Bronchial epithelial cell (primary cell): ENCODE measurements around the gene NOTCH1. TPM values are rescaled to one million over a fixed set of nuclear protein-coding genes. Genes with fewer than 3 reads are reported as not detected.

ENCODE experiments used
- DNase-seq: peaks from one replicate; pipeline ENCODE4 v3.0.0-alpha.2; 2010; ENCODE audit warnings: low read depth
- FAIRE-seq: peaks from 2 replicates; lab custom pipeline; 2011; peaks lifted over from hg19 to GRCh38; lab: Jason Lieb, UNC
- H3K27me3 ChIP-seq: 2 replicates; pipeline ENCODE4 v1.5.1; 2011; ENCODE audit warnings: low read length; ENCODE audit not compliant: control insufficient read depth, insufficient read depth
- H3K36me3 ChIP-seq: 2 replicates; pipeline ENCODE4 v1.5.1; 2011; ENCODE audit warnings: low read length; ENCODE audit not compliant: control insufficient read depth, insufficient read depth
- H3K4me3 ChIP-seq: 2 replicates; pipeline ENCODE4 v1.5.1; 2011; ENCODE audit warnings: mild to moderate bottlenecking, low read depth, low read length, control low read depth
- total RNA-seq: library from RNA; depleted of rRNA; stranded (reverse); fragments of >200 nt; gene quantifications from 2 replicates; pipeline ENCODE4 v1.2.1, GENCODE V29; 2014
- TF ChIP-seq, protein P1 (sequence below): IDR thresholded peaks from 2 replicates; pipeline ENCODE4 v1.5.1; 2011; ENCODE audit warnings: mild to moderate bottlenecking, moderate library complexity, low read length, control low read depth, inconsistent platforms; ENCODE audit not compliant: insufficient read depth, severe bottlenecking

NOTCH1 gene
- total RNA-seq, 1 donor from 2014 or later = 70.0 TPM

DNA sequence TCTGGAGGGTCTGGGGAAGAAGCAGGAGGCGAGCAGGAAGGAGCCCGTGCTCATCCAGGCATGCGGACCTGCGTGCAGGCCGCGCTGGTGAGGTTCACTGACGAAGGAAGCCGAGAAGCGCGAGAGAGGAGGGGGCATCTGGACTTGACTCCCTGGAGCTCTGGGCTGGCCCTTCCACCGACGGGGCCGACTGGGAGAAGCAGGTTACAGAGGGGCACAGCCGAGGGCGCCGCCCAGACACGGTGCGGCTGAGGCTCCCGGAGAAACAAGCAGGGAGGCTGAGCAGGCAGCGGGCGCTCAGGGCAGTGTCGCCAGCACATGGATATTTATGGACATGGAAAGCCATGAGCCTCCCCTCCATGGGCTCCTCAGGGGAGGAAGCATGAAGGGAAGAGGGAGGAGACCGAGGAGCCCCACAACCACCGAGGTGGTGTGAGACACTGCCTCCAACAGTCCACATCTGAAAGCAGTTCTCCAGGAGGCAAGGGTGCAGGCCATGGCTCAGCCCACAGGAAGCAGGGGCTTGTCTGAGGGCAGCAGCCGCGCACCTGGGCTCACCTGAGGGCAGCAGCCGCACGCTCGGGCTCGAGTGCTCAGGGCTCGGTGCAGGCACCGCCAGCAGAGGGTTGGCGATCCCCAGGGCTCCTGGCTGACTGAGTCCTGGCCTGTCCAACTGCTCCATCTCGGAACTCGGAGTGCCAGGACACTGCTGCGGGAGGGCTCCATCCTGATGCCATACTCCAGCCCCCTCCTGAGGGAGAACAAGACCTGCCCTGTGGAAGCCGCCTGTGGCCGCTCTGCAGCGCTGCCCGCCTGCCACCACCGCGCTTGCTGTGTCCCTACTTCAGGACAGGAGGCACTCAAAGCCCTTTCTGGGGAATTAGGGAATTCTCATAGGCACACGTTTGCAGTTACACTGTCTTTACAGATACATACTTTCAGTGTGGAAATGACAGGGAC lies 90.5 kb downstream of the NOTCH1 start:
- Histone ChIP-seq H3K27me3 (no peaks in the 10 kb centered on the region), H3K4me3 (no peak overlapping the region), H3K36me3 (peaks cover 55% of the 10 kb centered on the region)
- DNase-seq (no peak), FAIRE-seq (no peak)
- TF ChIP-seq, protein P1, sequence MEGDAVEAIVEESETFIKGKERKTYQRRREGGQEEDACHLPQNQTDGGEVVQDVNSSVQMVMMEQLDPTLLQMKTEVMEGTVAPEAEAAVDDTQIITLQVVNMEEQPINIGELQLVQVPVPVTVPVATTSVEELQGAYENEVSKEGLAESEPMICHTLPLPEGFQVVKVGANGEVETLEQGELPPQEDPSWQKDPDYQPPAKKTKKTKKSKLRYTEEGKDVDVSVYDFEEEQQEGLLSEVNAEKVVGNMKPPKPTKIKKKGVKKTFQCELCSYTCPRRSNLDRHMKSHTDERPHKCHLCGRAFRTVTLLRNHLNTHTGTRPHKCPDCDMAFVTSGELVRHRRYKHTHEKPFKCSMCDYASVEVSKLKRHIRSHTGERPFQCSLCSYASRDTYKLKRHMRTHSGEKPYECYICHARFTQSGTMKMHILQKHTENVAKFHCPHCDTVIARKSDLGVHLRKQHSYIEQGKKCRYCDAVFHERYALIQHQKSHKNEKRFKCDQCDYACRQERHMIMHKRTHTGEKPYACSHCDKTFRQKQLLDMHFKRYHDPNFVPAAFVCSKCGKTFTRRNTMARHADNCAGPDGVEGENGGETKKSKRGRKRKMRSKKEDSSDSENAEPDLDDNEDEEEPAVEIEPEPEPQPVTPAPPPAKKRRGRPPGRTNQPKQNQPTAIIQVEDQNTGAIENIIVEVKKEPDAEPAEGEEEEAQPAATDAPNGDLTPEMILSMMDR = no peak

DNA sequence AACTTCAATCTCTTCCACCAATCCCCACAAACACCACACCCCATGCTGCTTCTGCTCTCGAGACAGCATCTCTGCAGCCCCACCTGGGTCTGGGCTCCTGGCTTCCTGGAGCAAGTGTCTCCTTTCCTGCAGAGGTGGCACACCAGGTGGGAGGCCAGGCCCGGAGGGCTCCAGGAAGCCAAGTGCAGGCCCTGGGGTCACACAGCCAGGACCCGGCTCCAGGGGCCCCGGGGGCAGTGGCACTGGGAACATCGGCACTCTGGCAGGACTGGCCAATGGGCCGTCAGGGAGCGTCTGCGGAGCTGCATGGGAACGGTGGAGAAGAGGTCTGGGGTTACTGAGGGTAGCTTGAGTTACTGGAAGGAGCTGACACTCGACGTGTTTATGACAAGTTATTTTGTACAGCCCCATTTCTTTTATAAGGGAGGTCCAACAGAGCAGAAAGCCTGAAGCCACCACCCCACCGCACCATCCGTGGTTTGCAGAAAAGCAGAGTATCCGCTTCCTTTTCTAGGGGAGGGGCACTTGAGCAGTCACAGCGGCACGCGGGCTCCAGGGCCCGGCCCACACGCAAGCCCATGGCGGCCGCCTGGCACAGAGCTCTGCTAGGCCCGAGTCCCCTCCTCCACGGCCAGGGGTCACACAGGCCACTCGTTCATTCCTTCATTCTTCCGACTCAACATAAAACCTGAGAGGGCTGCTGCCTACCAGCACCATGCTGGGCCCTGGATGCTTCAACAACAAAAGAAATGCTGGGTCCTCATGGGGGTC lies 91.6 kb downstream of the NOTCH1 start:
- no peak for DNase-seq
- FAIRE-seq = no peak
- no peak overlapping the region for H3K4me3 ChIP-seq
- H3K27me3 ChIP-seq = no peaks in the 10 kb centered on the region
- TF ChIP-seq, protein P1 = no peak
- peaks cover 48% of the 10 kb centered on the region for H3K36me3 ChIP-seq

DNA sequence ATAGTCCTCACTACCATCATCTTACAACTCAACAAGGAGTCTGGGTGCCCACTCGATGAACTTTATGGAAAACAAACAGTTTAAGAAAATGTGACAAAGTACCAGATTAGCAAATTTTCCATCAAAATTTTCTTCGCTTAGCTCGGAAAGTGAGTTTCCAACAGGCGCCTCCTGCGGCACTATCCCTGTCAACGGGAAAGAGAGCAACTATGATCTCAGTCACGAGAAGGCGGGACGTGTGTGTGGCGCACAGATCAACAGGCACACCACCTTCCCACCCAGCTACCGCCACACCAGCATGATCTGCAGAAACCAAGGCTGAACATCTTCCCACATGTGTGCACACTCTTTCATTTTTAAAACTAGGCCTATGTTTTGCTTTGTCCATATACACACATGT lies 92.5 kb downstream of the NOTCH1 start:
- TF ChIP-seq, protein P1 = no peak
- H3K36me3 ChIP-seq = peaks cover 46% of the 10 kb centered on the region
- no peak overlapping the region for H3K4me3 ChIP-seq
- H3K27me3 ChIP-seq = no peaks in the 10 kb centered on the region
- FAIRE-seq = no peak
- DNase-seq = no peak

DNA sequence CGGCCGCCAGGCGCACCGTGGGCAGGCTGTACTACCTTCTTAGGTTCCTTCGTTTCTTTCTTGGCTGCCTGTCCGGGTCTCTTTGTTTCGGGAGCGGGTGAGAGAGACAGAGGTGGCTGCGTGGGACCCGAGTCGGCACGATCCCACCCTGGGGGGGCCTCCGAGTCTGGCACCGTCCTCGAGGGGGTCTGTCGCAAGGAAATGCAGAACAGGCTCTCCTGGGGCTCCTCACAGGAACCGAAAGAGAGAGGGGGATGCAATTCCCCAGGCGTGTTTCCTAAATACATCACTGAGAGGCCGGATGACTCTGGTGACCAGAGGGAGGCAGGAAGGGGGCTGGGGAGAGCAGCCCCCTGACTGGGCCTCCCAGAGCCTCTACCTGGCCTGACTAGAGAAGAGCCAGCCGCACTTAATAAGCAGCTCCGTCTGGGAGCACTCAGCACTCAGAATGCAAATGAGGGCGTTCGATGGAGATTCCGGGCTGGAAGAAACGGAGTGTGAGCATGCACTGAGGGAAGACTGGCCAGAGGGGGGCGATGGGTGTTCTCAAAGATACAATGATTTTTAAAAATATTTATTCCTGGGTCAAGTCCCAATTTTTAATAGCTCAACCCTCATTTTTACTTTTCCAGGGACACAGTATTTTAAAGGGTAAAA lies 94.5 kb downstream of the NOTCH1 start:
- DNase-seq (no peak), FAIRE-seq (no peak)
- TF ChIP-seq, protein P1 = no peak
- Histone ChIP-seq H3K27me3 (no peaks in the 10 kb centered on the region), H3K4me3 (no peak overlapping the region), H3K36me3 (peaks cover 49% of the 10 kb centered on the region)

DNA sequence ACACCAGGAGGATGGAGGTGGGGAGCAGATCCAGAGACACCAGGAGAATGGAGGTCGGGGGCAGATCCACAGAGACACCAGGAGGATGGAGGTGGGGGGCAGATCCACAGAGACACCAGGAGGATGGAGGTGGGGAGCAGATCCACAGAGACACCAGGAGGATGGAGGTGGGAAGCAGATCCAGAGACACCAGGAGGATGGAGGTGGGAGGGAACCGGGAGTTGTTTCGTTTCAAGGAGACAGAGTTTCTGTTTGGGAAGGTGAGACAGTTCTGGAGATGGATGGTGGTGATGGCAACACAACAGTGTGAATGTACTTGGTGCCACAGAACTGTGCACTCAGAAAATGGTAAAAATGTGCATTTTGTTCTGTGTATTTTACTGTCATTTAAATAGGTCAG lies 97.2 kb downstream of the NOTCH1 start:
- DNase-seq = no peak
- H3K36me3 ChIP-seq = peaks cover 44% of the 10 kb centered on the region
- no peaks in the 10 kb centered on the region for H3K27me3 ChIP-seq
- no peak overlapping the region for H3K4me3 ChIP-seq
- TF ChIP-seq, protein P1 = no peak
- FAIRE-seq = no peak
